NCI-H748 (cell line): ENCODE results near the gene CEACAM7.
"Not testable (repeated sequence)": the region's sequence is repeated elsewhere in the genome, so short reads cannot be mapped to it uniquely, and the experiment has no call there.

ENCODE experiments used
- DNase-seq: peaks from one replicate; lab custom pipeline; 2025; ENCODE audit not compliant: unreplicated experiment; lab: John Stamatoyannopoulos, UW

The CEACAM7 gene

GRCh38 chr19:41688098-41688497 is at the start of gene CEACAM7:
CEACAM7 (minus strand) TSS chr19:41688270; CDS start chr19:41688165, 105 bp downstream.
- no peak for DNase-seq

GRCh38 chr19:41735071-41735600 is 47.1 kb upstream of the CEACAM7 start:
- DNase-seq: peak; percentile 50

GRCh38 chr19:41734585-41734984 is 46.5 kb upstream of the CEACAM7 start:
- DNase-seq: peak; percentile 98

GRCh38 chr19:41734156-41734555 is 46.1 kb upstream of the CEACAM7 start:
- DNase-seq: no peak

GRCh38 chr19:41726493-41726892 is 38.4 kb upstream of the CEACAM7 start:
- DNase-seq: no peak

GRCh38 chr19:41720103-41720502 is 32.0 kb upstream of the CEACAM7 start:
- DNase-seq: no peak

- no peak for DNase-seq
Observed at GRCh38 chr19:41718761-41719160, 30.7 kb upstream of the CEACAM7 start.

- DNase-seq: no peak
Observed at GRCh38 chr19:41714598-41714997, 26.5 kb upstream of the CEACAM7 start.

- DNase-seq: no peak
Observed at GRCh38 chr19:41711376-41712261, 23.5 kb upstream of the CEACAM7 start.

- no peak for DNase-seq
Observed at GRCh38 chr19:41709951-41710645, 22.0 kb upstream of the CEACAM7 start.

GRCh38 chr19:41709516-41709915 is 21.4 kb upstream of the CEACAM7 start:
- DNase-seq: not testable (repeated sequence)

- peak; percentile 86 for DNase-seq
Observed at GRCh38 chr19:41708481-41708880, 20.4 kb upstream of the CEACAM7 start, which contains the start of gene CEACAM5. CEACAM5 (plus strand) TSS chr19:41708626; CDS start chr19:41708732, 106 bp downstream.

GRCh38 chr19:41707871-41708371 is 19.9 kb upstream of the CEACAM7 start:
- DNase-seq: no peak

GRCh38 chr19:41707502-41707812 is 19.4 kb upstream of the CEACAM7 start:
- peak; percentile 70 for DNase-seq

- peak; percentile 88 for DNase-seq
Observed at GRCh38 chr19:41706741-41707501, 18.9 kb upstream of the CEACAM7 start.

- no peak for DNase-seq
Observed at GRCh38 chr19:41705393-41706174, 17.5 kb upstream of the CEACAM7 start.

GRCh38 chr19:41703602-41704293 is 15.7 kb upstream of the CEACAM7 start:
- DNase-seq: no peak

GRCh38 chr19:41702171-41702651 is 14.1 kb upstream of the CEACAM7 start:
- no peak for DNase-seq

GRCh38 chr19:41701401-41702075 is 13.5 kb upstream of the CEACAM7 start:
- peak; percentile 64 for DNase-seq
